Measurements from ENCODE around the gene KCNQ4. TPM values are rescaled to one million over a fixed set of nuclear protein-coding genes. Genes with fewer than 3 reads are reported as not detected.
A peak's percentile ranks its signal among the peaks of the same experiment; 100 is the strongest.

The KCNQ4 gene
- total and polyA plus RNA-seq, 2 of the 8 experiments (the other 6 are each of a cell fraction or from before 2014, with no cell fraction given) = 2.2 to 3.9 TPM

- no peak overlapping the region for H2AK5ac ChIP-seq (ENCODE audit: low read depth, low read length)
- CTCF ChIA-PET (ENCODE audit: partially characterized antibody) = interaction anchor here (0.7 to 5.7 kb wide), 5 partner anchors 9 to 150 kb away, joined by 3 to 36 read pairs (median 4); no protein-coding TSS in a partner anchor
These were observed 34.8 kb downstream of the KCNQ4 start for GRCh38 chr1:40818264-40818961.

More at GRCh38 chr1:40818264-40818961, 34.8 kb downstream of the KCNQ4 start:
- no peak overlapping the region for H3K14ac ChIP-seq (ENCODE audit: insufficient read length)
- no peak overlapping the region for H2BK120ac ChIP-seq (replicated peaks; ENCODE audit: low read depth, low read length)
- H3K27me3 ChIP-seq (replicated peaks in 1 of 4; ENCODE audit: control insufficient read depth in 3 of 4, extremely low read depth in 1 of 4, insufficient read depth in 3 of 4, low read length in 3 of 4) = peaks cover 0 to 5% (median 2%) of the 10 kb centered on the region in 4 experiments; a peak in 3 of 7 replicates
- peak overlapping the region; percentile 60; the same call in 1 of the 2 replicates for H2BK12ac ChIP-seq (ENCODE audit: low read depth, low read length)
- TF ChIP-seq ASH2L (IDR thresholded peaks at IDR 0.05; ENCODE audit: low read length) = peak; percentile 75
- TF ChIP-seq, protein P1, sequence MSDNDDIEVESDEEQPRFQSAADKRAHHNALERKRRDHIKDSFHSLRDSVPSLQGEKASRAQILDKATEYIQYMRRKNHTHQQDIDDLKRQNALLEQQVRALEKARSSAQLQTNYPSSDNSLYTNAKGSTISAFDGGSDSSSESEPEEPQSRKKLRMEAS (IDR thresholded peaks at IDR 0.05) = peak; percentile 82
- no peak for TF ChIP-seq CTBP2 (IDR thresholded peaks at IDR 0.05; ENCODE audit: borderline replicate concordance, insufficient read depth, insufficient read length, low read length)
- peak; percentile 29; the same call in 1 of the 2 replicates for TF ChIP-seq NRF1 (IDR thresholded peaks at IDR 0.05; ENCODE audit: low read depth, low read length)
- no peak for TF ChIP-seq SP1 (IDR thresholded peaks at IDR 0.05; ENCODE audit: low read depth, low read length)
- peak; percentile 83; the same call in 1 of the 2 replicates for TF ChIP-seq KDM1A (IDR thresholded peaks at IDR 0.05; ENCODE audit: borderline replicate concordance, low read length)
- 0 out of 4 replicates have a peak, but pooled peaks of 1 of the 2 experiments have one; percentile 22 for TF ChIP-seq SIN3A (conservative IDR thresholded peaks at IDR 0.05 in 1 of 2, IDR thresholded peaks at IDR 0.05 in 1 of 2; ENCODE audit: low read depth in 1 of 2, low read length in 2 of 2)
- peak; percentile 78; the same call in 1 of the 2 replicates for TF ChIP-seq TEAD4 (IDR thresholded peaks at IDR 0.05; ENCODE audit: low read depth, low read length)
- TF ChIP-seq RXRA (IDR thresholded peaks at IDR 0.05; ENCODE audit: insufficient read depth, low read depth, low read length) = no peak
- TF ChIP-seq PHF8 (conservative IDR thresholded peaks at IDR 0.05; ENCODE audit: low read depth, low read length) = peak; percentile 36; the same call in 1 of the 2 replicates
- no peak overlapping the region for H3K9ac ChIP-seq (replicated peaks in 1 of 4; ENCODE audit: extremely low read depth in 1 of 4, low read depth in 3 of 4, low read length in 3 of 4)
- H3K4ac ChIP-seq (replicated peaks; ENCODE audit: insufficient read length, low read depth, low read length) = no peak overlapping the region
- no peak for FAIRE-seq
- H2BK15ac ChIP-seq (ENCODE audit: low read length) = peak overlapping the region; percentile 40; the same call in 1 of the 2 replicates
- H4K91ac ChIP-seq (replicated peaks; ENCODE audit: insufficient read length, low read length) = no peak overlapping the region
- no peaks in the 10 kb centered on the region for H3K9me3 ChIP-seq (ENCODE audit: insufficient read depth in 2 of 2, low read depth in 1 of 2, low read length in 1 of 2)
- peak overlapping the region; percentile 80 for H4K8ac ChIP-seq (ENCODE audit: extremely low read depth, insufficient read depth, low read length)
- H4K5ac ChIP-seq (ENCODE audit: insufficient read length, low read depth, low read length) = no peak overlapping the region
- H3K18ac ChIP-seq (ENCODE audit: extremely low read depth, low read length) = peak overlapping the region; percentile 83
- peak overlapping the region; percentile 18; the same call in 1 of the 2 replicates for H2AFZ ChIP-seq (ENCODE audit: low read length)
- peak; percentile 60 to 97 for DNase-seq (ENCODE audit: low read depth in 1 of 2, low spot score in 2 of 2)
- no peak overlapping the region for H3K56ac ChIP-seq (replicated peaks; ENCODE audit: insufficient read length, low read depth, low read length)
- H3K4me2 ChIP-seq (ENCODE audit: insufficient read depth in 1 of 2, low read depth in 2 of 2, low read length in 2 of 2) = peak overlapping the region; percentile 80 to 92
- H3K23ac ChIP-seq (ENCODE audit: insufficient read length) = no peak overlapping the region
- H3K36me3 ChIP-seq (ENCODE audit: control insufficient read depth in 2 of 4, insufficient read depth in 4 of 4, low read length in 3 of 4) = no peaks in the 10 kb centered on the region
- H3K79me2 ChIP-seq (ENCODE audit: control insufficient read depth in 1 of 2, insufficient read depth in 2 of 2, low read length in 2 of 2) = no peaks in the 10 kb centered on the region
- H4K20me1 ChIP-seq (replicated peaks in 1 of 2; ENCODE audit: control insufficient read depth in 1 of 2, insufficient read depth in 2 of 2, low read length in 2 of 2) = no peaks in the 10 kb centered on the region
- no peaks in the 10 kb centered on the region for H3K79me1 ChIP-seq (ENCODE audit: low read depth, low read length)
- H2BK20ac ChIP-seq (ENCODE audit: low read length) = no peak overlapping the region
- H3K27ac ChIP-seq (ENCODE audit: low read depth, low read length) = no peak overlapping the region
- H3K4me3 ChIP-seq (ENCODE audit: extremely low read depth in 1 of 4, insufficient read depth in 2 of 4, low read depth in 3 of 4, low read length in 4 of 4) = peak overlapping the region; percentile 58 to 76 (median 64)
- peaks cover 0 to 6% (median 4%) of the 10 kb centered on the region in 4 experiments; a peak in 4 of 7 replicates for H3K4me1 ChIP-seq (replicated peaks in 1 of 4; ENCODE audit: control insufficient read depth in 3 of 4, insufficient read depth in 4 of 4, low read length in 3 of 4)
- H2BK5ac ChIP-seq (ENCODE audit: low read depth, low read length) = no peak overlapping the region; the same call in 1 of the 2 replicates
- POLR2A ChIA-PET (ENCODE audit: partially characterized antibody) = interaction anchor here (0.6 to 1.3 kb wide), 3 partner anchors 10 to 44 kb away, joined by 3 to 5 read pairs (median 4); partner anchors contain the start of gene CITED4
- H3K23me2 ChIP-seq (ENCODE audit: low read depth, low read length) = peaks cover 7% of the 10 kb centered on the region; the same call in 1 of the 2 replicates
- 2% methylated on average over 32 of the region's 59 CpGs; no CpG with 5 or more reads in 1 of the 2 experiments for WGBS, 2 experiments (ENCODE audit: extremely low coverage in 1 of 2, insufficient coverage in 1 of 2, insufficient read length in 1 of 2, insufficient replicate concordance in 2 of 2, low coverage in 1 of 2, low lambda C conversion rate in 2 of 2, missing lambda C conversion rate in 1 of 2)
